Spleen (tissue), 7 donors: ENCODE data around the gene AMPH.
"Not testable (repeated sequence)": the region's sequence is repeated elsewhere in the genome, so short reads cannot be mapped to it uniquely, and the experiment has no call there.

Experiments used
- POLR2A ChIP-seq, 3 donors: fragments of 450-650 bp; IDR thresholded peaks; one replicate each; pipeline ENCODE4 v1.5.1; 2017; ENCODE audit warnings: antibody characterized with exemption in 3 of 3, mild to moderate bottlenecking in 1 of 3
- POLR2AphosphoS5 ChIP-seq, 3 donors: sonication (generic); formaldehyde crosslinking; IDR thresholded peaks; one replicate each; pipeline ENCODE4 v1.5.1; 2017; ENCODE audit warnings: antibody characterized with exemption in 3 of 3
- TF ChIP-seq, protein P1 (sequence below), 11 experiments: fragments of 200-600 bp in 7 of 11; fragments of 450-650 bp in 4 of 11; sonication (generic) in 4 of 11; IDR thresholded peaks in 8 of 11; conservative IDR thresholded peaks in 3 of 11; 1 replicate in 7 of 11; 2 replicates in 4 of 11; pipeline versions ENCODE4 v1.4.0 to v1.8.0; 2016 to 2021; ENCODE audit warnings: antibody characterized with exemption in 11 of 11, inconsistent platforms in 4 of 11, mild to moderate bottlenecking in 1 of 11
- donor health status: DM: no; HTN: no; CAD: no; lungs with moderate emphysema.
- donor health status: DM: no; HTN: no; CAD: no.
- donor health status: DM: no; HTN: no; CAD: no.

DNA sequence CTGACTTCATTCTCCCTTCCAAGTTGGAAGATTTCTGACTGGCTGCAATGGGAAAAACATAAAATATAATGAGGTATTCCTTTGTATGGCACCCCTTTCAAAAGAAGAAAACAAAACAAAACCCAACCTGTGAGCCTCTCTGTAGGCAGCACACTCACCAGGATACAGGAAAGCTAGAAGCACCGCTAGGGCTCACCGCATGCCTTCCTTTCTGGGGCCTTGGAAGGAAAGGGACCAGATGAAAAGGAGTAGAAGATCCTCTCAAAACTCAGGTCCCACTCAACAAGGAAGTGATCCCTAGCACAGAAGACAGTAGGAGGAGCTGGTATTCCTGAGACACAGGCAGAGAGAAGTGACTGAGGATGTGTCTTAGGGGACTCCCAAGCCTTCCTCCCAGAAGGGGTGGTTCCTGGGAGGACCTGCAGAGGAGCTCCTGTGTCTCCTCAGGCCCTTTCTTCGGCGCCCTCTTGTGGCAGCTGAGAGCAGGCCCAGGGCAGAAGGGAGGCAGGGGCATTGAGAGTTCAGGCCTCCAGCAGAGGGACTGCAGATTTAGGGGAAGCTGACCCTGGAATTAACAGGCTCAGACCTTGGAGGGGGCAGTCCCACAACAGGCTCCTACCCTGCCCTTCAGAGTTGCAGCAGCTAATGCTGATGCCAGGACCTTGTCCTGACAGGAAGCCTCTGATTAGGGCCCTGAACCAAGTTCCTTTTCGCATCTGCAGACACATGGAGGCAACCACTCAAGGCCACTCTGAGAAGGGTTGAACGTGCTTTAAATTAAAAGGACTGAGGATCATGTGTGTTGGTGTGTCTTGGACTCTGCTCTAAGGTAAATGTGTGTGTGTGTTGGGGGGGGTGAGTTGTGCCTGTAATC lies 285.6 kb downstream of the AMPH start:
- TF ChIP-seq, protein P1, sequence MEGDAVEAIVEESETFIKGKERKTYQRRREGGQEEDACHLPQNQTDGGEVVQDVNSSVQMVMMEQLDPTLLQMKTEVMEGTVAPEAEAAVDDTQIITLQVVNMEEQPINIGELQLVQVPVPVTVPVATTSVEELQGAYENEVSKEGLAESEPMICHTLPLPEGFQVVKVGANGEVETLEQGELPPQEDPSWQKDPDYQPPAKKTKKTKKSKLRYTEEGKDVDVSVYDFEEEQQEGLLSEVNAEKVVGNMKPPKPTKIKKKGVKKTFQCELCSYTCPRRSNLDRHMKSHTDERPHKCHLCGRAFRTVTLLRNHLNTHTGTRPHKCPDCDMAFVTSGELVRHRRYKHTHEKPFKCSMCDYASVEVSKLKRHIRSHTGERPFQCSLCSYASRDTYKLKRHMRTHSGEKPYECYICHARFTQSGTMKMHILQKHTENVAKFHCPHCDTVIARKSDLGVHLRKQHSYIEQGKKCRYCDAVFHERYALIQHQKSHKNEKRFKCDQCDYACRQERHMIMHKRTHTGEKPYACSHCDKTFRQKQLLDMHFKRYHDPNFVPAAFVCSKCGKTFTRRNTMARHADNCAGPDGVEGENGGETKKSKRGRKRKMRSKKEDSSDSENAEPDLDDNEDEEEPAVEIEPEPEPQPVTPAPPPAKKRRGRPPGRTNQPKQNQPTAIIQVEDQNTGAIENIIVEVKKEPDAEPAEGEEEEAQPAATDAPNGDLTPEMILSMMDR (IDR thresholded peaks at IDR 0.05 in 8 of 11, conservative IDR thresholded peaks at IDR 0.05 in 3 of 11): peak in 9 of 11 experiments; percentile 40 to 89 (median 77)
- TF ChIP-seq POLR2A (IDR thresholded peaks at IDR 0.05): not testable (repeated sequence)
- peak in 1 of 3 donors; percentile 61 for TF ChIP-seq POLR2AphosphoS5 (IDR thresholded peaks at IDR 0.05)
